AG09309 (cell line): ENCODE results near the gene C20orf204.

ENCODE experiments used
- DNase-seq: peaks from one replicate; pipeline ENCODE4 v3.0.0-alpha.2; 2010; ENCODE audit warnings: low read depth
- H3K4me3 ChIP-seq: 2 replicates; pipeline ENCODE4 v1.5.1; 2011; ENCODE audit warnings: mild to moderate bottlenecking, low read depth, low read length, moderate library complexity; ENCODE audit not compliant: control insufficient read depth
- CTCF ChIP-seq: IDR thresholded peaks from 2 replicates; pipeline ENCODE4 v1.5.1; 2011; ENCODE audit warnings: mild to moderate bottlenecking, low read depth, low read length, inconsistent platforms; ENCODE audit not compliant: insufficient read depth, control insufficient read depth; ENCODE audit errors: missing control alignments

The C20orf204 gene, protein sequence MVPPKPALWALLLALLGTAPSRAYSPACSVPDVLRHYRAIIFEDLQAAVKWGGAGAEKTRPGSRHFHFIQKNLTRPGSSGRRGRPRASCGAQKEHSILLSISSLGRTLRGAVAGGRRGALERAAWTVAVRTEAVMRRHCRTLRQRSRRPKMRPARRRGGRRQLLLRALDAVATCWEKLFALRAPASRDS

DNA sequence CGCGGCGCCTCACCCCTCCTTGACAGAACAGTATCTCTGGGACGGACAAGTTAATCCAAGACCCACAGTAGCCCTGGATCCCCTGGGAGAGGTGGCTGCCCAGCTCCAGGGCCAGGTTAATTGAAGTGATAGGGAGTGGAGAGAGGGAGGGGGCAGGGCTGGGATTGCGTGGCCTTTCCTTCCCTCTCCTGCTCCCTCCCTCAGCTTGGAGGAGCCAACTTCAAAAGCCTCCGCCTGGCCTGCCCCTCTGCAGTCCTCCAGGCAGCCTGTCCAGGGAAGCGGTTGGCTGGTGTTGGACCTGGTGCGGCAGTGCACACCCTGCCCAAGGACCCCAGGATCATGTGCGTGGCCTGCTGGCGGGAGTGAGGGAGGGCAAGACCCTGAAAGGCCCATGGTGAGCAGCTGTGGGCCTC lies at the start of gene C20orf204:
C20orf204 (plus strand) TSS at position 250 of the 413 bp plus-strand sequence; CDS start at position 392, 142 bp downstream.
- H3K4me3 ChIP-seq: no peak within 1 kb of the TSS
- TF ChIP-seq CTCF: no peak
- DNase-seq: no peak

DNA sequence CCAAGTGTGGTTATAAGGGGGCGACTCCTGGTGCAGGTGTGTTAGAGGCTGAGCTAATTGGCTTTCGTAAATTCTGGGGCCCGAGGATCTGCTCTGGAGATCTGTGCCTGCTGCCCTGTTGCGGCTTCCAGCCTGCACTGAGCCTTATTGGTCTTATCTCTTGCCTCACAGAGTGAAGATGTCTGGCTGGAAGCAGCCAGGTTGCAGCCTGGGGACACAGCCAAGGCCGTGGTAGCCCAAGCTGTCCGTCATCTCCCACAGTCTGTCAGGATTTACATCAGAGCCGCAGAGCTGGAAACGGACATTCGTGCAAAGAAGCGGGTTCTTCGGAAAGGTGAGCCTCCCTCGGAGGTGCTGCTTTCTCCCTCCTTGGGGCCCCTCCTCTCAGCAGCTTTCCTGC lies 35.1 kb upstream of the C20orf204 start:
- TF ChIP-seq CTCF: no peak
- DNase-seq: no peak
- no peak overlapping the region for H3K4me3 ChIP-seq

DNA sequence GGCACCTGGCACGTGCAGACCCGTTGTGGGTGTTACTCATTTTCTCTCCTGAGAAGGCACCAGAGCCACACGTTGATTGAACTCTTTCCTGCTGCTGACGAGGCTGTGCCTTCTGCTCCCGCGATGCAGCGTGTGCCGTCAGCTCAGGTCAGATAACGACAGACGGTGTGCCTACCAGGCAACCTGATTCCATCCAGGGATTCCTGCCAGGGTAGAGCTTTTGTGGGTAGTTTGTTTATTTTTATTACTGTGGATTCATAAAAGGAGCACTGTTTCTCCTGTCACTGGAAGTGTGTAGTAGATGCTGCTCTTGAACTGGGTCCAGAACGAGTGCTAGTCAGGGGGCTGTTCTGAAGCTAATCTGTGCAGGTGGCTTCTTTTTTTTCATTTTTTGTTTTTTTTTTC lies 34.4 kb upstream of the C20orf204 start:
- no peak for TF ChIP-seq CTCF
- DNase-seq: no peak
- H3K4me3 ChIP-seq: no peak overlapping the region

DNA sequence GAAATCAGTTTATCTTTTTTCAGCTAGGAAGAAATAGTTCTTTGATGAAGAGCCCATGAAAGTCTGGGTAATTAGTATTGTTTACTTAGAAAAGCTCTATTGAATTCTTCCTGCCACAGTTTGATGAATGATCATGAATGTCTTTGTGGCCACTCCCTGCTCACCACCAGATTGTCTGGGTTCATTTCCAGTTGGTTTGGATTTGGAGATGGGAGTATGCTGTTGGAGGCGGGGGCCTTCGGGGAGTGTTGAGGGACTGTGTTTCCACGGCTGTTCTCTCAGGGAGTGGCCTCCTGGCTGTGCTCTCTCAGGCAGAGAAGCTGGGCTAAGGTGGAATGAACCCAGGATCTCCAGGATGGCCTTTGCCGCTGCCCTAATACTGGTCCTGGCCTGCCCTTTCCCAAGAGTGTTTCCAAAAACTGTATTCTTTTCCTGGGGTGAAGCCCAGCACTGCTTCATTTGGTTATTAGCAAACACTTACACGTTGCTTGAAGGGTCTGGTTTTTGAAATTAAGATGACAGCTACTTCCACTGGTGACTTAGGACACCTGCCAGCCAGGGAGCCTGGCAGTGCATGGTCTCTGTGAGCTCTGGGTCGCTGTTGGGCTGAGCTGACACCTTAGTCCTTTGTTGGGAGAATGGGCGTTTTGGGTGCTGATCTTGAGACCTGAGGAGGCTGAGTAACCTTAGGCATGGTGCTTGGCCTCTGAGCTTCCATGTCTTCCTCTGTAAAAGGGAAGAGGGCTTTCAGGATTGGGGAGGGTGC lies 31.8 kb upstream of the C20orf204 start:
- no peak for TF ChIP-seq CTCF
- DNase-seq: no peak
- H3K4me3 ChIP-seq: no peak overlapping the region

GRCh38 chr20:64005394-64005793 lies 30.6 kb upstream of the C20orf204 start:
- no peak overlapping the region for H3K4me3 ChIP-seq
- no peak for TF ChIP-seq CTCF
- DNase-seq: no peak

- TF ChIP-seq CTCF: no peak
- no peak overlapping the region for H3K4me3 ChIP-seq
- DNase-seq: no peak
These were observed 29.5 kb upstream of the C20orf204 start for GRCh38 chr20:64006490-64006889.
